ENCODE measurements around the gene VAPA.

GRCh38 chr18:9900699-9901098, 13.1 kb upstream of the VAPA start:
- TF ChIP-seq CTCF (IDR thresholded peaks at IDR 0.05; ENCODE audit: insufficient read depth, low read length) (no peak), REST (IDR thresholded peaks at IDR 0.05; ENCODE audit: insufficient replicate concordance, low read depth) (no peak), POLR2AphosphoS5 (IDR thresholded peaks at IDR 0.05; ENCODE audit: low read depth) (no peak)
